Hematopoietic multipotent progenitor cell treated with erythropoietin and hydrocortisone succinate and interleukin-3 and kit ligand, for 8 days (in vitro differentiated cells): ENCODE measurements around the gene ANO6.
A peak's percentile ranks its signal among the peaks of the same experiment; 100 is the strongest.

Experiments
- DNase-seq: peaks from one replicate; pipeline ENCODE4 v3.0.0-alpha.2; 2015

The ANO6 gene

GRCh38 chr12:45281994-45282393, 66.1 kb downstream of the ANO6 start:
- DNase-seq, result no peak

GRCh38 chr12:45282411-45282810, 66.5 kb downstream of the ANO6 start:
- no peak for DNase-seq

DNA sequence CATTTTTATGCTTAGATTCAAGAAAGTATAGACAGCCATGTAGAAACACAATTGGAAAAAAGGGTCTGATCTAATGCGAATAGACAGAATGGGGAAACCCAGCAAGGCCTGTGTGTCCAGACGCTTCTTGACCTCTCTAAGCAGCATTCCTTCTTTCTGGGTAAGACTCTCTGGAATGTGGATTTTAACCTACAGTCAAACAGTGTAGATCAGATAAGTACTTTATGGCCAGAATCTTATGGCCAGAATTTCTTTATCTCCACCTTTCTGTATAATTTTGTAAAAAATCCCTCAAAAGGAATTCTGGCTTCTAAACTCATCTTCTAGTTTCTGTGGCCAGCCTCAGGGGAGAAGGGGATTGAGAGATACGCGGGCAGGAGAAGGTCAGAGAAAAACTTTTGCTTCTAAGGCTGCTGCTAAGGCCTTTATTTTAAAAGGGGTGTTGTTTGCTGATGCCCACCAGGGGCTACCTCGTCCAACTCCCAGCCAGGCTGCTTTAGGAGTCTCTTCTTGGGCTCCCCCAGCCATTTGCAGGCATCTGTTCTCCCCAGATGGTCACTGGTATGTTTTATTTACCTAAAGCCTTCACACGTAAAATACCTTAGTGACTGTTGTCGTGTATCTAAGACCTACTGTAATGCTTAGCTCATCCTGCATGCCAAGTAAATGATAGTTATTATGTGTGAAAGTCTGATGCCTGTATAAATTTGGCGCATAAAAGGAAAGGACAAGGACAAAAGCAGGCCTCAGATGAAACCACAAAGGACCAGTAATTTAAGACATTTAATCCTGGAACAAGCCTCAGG, 68.4 kb downstream of the ANO6 start:
- no peak for DNase-seq

GRCh38 chr12:45285717-45286116, 69.8 kb downstream of the ANO6 start:
- peak; percentile 38 for DNase-seq

DNA sequence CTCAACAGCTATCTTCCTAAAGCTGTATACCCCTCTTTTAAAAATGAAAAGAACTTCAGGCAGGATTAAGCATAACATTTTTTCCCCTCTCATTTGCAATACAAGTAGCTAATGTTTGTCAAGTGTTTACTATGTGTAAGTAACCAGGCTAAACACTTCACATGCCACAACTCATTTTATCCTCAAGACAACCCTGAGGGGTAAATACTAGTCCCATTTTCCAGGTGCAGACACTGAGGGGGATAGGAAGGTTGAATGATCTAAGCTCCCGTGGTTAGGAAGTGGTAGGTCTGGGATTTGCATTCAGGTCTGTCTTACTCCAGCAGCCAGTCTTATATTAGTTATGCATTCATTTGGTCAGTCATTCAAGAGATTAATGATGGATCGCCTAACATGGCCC, 70.7 kb downstream of the ANO6 start:
- DNase-seq, result no peak

- no peak for DNase-seq
These were observed 73.6 kb downstream of the ANO6 start for GRCh38 chr12:45289245-45290215.

GRCh38 chr12:45290216-45290605, 74.3 kb downstream of the ANO6 start:
- no peak for DNase-seq

DNA sequence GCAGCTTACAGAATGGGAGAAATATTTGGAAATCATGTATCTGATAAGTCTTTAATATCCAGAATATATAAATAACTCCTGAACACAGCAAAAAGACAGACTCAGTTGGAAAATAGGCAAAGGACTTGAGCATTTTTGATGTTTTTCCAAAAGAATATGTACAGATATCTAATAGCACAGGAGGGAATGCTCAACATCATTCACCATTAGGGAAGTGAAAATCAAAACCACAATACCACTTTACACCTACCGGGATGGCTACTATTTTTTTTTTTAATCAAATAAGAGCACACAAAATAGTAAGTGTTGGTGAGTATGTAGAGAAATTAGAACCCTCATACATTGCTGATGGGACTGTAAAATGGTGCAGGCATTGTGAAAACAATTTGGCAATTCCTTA, 75.6 kb downstream of the ANO6 start:
- no peak for DNase-seq

- DNase-seq, result no peak
These were observed 76.7 kb downstream of the ANO6 start for GRCh38 chr12:45292486-45293195.

DNA sequence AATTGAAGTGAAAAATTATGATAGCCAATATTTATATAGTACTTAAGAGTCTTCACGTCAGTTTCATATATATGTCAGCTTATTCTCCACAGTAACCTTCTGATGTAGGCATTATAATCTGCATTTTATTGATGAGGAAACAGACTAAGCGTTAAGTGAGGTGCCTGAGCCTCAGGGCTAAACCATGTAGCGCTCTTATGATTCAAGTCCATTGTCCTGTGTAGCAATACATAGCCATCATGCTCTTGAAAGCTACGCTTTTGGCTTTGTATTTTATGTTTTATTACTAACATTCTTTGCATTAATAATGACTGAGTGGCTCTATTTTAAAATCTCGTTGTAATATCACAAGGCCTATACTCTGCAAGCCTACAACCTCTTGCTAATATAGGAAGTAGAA, 79.0 kb downstream of the ANO6 start:
- DNase-seq, result no peak

DNA sequence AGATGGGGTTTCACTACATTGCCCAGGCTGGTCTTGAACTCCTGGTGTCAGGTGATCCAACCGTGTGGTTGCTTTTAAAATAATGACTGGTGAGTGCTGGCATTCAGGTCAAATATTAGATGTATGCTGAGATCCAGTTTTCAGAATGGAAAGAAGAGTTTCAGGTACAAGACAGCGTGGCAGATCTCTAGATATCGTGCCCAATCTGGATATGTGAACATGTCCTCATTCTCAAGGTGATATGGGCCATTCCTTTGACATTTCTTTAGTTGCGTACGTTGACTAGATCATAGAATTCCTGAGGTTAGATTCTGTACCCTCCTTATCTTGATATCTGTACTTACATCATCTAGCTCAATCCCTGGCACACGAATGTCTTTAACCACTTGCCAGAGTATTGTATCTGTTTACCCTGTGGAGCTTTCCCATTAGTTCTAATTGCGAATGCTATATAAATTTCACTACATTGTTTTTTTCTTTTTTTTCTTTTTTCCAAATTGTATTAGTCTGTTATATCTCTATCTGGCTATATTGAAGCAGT, 80.2 kb downstream of the ANO6 start:
- no peak for DNase-seq

DNA sequence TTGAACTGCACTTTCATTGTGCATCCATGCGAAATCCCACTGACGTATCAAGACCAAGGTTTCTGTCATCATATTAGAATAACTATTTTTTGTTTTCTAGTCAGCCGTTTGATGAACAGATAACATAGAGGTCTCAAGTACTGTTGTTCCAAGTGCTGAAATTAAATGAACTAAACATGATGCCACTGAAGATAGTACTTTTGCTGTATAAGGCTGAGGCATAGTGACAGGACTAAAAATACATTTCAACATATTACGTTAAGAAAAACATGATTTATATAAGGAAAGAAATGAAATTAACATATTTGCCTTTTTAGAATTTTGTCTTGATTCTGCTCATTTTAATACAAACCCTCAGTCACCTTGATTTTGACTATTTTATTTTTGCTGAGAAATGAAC, 82.2 kb downstream of the ANO6 start:
- DNase-seq, result no peak

GRCh38 chr12:45298721-45299692, 83.1 kb downstream of the ANO6 start:
- peak; percentile 13 for DNase-seq

DNA sequence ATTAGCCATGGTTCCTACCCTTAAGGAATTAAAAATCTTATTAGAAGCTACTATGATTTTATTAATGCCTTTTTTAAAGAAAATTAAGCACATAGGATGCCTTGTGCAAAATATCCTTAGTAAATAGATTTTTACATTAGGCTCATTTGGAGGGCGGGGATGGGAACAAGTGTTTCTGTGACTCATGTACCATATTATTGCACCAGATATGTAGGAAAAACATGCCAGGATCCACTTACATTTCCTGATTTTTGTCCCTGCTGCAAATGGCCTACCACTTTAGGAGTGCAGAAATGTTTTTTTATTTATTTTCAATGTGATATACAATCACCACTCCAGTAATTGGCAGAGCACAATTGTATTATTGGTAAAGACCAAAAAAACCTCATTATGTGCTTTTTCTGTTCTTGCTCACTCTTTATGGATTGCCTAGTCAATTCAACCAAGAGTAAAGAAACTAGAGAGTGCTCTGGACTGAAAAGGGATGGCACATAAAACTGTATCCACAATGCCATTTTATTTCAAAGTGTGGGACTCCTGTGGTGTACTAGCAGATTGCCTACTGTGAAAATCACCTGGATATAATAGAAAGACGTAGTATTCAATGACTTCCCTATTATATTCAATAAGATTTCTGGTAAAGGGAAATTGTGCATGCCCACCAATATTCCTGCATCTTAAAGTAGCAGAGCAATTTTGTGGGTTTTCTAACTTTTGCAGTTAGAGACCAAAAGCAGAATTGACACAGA, 86.9 kb downstream of the ANO6 start:
- no peak for DNase-seq

DNA sequence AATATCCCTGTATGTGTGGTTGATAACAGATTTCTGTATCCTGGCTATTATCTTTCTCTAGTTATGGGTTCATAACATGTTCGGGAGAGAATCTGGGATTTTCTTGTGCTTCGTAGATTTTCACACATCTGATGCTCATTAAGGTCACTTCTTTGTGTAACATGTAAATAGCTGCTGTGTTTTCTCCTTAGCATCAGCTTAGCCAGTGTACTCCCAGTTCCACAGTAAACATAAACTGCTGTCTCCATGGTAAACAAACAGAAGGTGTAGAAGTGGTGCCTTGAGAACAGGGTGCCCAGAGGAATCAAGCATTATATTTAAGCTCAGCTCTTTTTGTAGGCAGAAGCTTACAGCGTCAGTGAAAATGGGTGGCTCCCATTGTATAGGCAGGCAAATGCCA, 88.0 kb downstream of the ANO6 start:
- no peak for DNase-seq

DNA sequence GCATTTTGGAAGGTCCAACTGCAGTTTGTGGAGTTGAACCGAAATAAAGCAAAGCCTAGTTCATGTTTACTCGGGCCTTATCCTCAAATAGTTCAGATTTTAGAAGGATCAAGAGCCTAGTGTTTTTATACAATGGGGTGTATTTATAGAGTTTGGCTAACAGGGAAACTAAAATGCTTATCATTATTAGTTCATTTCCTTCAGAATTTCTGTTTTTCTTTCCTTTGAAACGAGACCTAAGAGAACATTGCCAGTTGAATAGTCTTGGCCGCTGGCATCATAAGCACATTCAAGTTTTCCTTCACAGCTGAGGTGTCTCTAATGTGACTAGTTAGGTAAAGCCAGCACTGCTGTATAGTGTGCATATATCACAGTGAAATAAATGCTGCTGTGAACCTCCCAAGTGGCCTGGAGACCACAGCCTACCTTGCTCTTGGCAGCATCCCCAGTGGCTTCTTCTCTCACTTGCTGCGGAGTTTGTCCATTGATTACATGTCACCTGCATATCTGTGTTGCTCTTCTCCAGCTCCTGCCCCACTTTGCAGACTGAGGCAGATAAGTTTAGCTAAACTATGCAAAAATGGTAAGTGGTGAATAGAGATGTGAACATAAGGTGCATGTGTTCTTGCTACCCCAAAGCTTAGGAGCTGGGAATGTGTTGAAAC, 88.8 kb downstream of the ANO6 start:
- no peak for DNase-seq

GRCh38 chr12:45305907-45306306, 90.0 kb downstream of the ANO6 start:
- no peak for DNase-seq

- no peak for DNase-seq
These were observed 94.1 kb downstream of the ANO6 start for GRCh38 chr12:45309836-45310626.

GRCh38 chr12:45310627-45310968, 94.7 kb downstream of the ANO6 start:
- no peak for DNase-seq

- DNase-seq, result no peak
These were observed 96.1 kb downstream of the ANO6 start for GRCh38 chr12:45312012-45312411.
